Measurements from ENCODE around the gene PLXNA4. TPM values are rescaled to one million over a fixed set of nuclear protein-coding genes. Genes with fewer than 3 reads are reported as not detected.

The PLXNA4 gene
- total RNA-seq, 1 experiment from 2014 or later, result 0.10 TPM

- POLR2A ChIA-PET, result no interaction called here
- no peak for ATAC-seq
- no peak for DNase-seq (ENCODE audit: low read depth, low spot score)
- peaks cover 8% of the 10 kb centered on the region; the same call in 1 of the 2 replicates for H3K27me3 ChIP-seq (ENCODE audit: control insufficient read depth, insufficient read depth, low read length)
- CTCF ChIA-PET, result no interaction called here
- no peak overlapping the region for H3K4me3 ChIP-seq (ENCODE audit: low read depth in 2 of 2, low read length in 2 of 2)
- H3K4me1 ChIP-seq (ENCODE audit: control insufficient read depth, insufficient read depth, low read length), result no peaks in the 10 kb centered on the region
- no peak for TF ChIP-seq TCF7L2 (IDR thresholded peaks at IDR 0.05; ENCODE audit: low read depth, low read length)
- TF ChIP-seq CTCF (IDR thresholded peaks at IDR 0.05), result no peak
- TF ChIP-seq REST (IDR thresholded peaks at IDR 0.05; ENCODE audit: insufficient read depth in 1 of 2, low read depth in 2 of 2, low read length in 1 of 2), result no peak
- no peak for TF ChIP-seq POLR2AphosphoS5 (IDR thresholded peaks at IDR 0.05; ENCODE audit: low read depth, low read length)
- TF ChIP-seq SIN3A (IDR thresholded peaks at IDR 0.05; ENCODE audit: borderline replicate concordance, insufficient read depth, low read depth, low read length), result no peak
- no peaks in the 10 kb centered on the region for H3K36me3 ChIP-seq (ENCODE audit: control insufficient read depth, insufficient read depth, low read length)
- in situ Hi-C loops (cut with HindIII; ENCODE audit: low pct_unique_long_range_greater_than_20kb, low sequenced_read_pairs) (no loop called here), intact Hi-C loops (cut with micrococcal nuclease; ENCODE audit: unreplicated experiment) (no loop called here)
- no TSS peak for BruUV-seq (replicated peaks)
- H3K9me3 ChIP-seq (ENCODE audit: control insufficient read depth, insufficient read depth, low read depth, low read length), result no peaks in the 10 kb centered on the region
- H3K27ac ChIP-seq (ENCODE audit: low read length), result no peak overlapping the region
Observed at GRCh38 chr7:132443761-132444520, 132.3 kb downstream of the PLXNA4 start.

GRCh38 chr7:132441935-132442334 lies 134.3 kb downstream of the PLXNA4 start:
- H3K9me3 ChIP-seq (ENCODE audit: control insufficient read depth, insufficient read depth, low read depth, low read length), result no peaks in the 10 kb centered on the region
- peaks cover 2% of the 10 kb centered on the region; the same call in 1 of the 2 replicates for H3K27me3 ChIP-seq (ENCODE audit: control insufficient read depth, insufficient read depth, low read length)
- TF ChIP-seq POLR2AphosphoS5 (IDR thresholded peaks at IDR 0.05; ENCODE audit: low read depth, low read length), result no peak
- TF ChIP-seq REST (IDR thresholded peaks at IDR 0.05; ENCODE audit: insufficient read depth in 1 of 2, low read depth in 2 of 2, low read length in 1 of 2), result no peak
- TF ChIP-seq SIN3A (IDR thresholded peaks at IDR 0.05; ENCODE audit: borderline replicate concordance, insufficient read depth, low read depth, low read length), result no peak
- no peak for TF ChIP-seq TCF7L2 (IDR thresholded peaks at IDR 0.05; ENCODE audit: low read depth, low read length)
- TF ChIP-seq CTCF (IDR thresholded peaks at IDR 0.05), result no peak
- ChIA-PET POLR2A (no interaction called here), CTCF (no interaction called here)
- DNase-seq (ENCODE audit: low read depth, low spot score) (no peak), ATAC-seq (no peak)
- BruUV-seq (replicated peaks), result no TSS peak
- intact Hi-C loops (cut with micrococcal nuclease; ENCODE audit: unreplicated experiment) (no loop called here), in situ Hi-C loops (cut with HindIII; ENCODE audit: low pct_unique_long_range_greater_than_20kb, low sequenced_read_pairs) (no loop called here)
- no peaks in the 10 kb centered on the region for H3K36me3 ChIP-seq (ENCODE audit: control insufficient read depth, insufficient read depth, low read length)
- H3K27ac ChIP-seq (ENCODE audit: low read length), result no peak overlapping the region
- H3K4me3 ChIP-seq (ENCODE audit: low read depth in 2 of 2, low read length in 2 of 2), result no peak overlapping the region
- no peaks in the 10 kb centered on the region for H3K4me1 ChIP-seq (ENCODE audit: control insufficient read depth, insufficient read depth, low read length)

All from Panc1 (cell line).